NCI-H2081 (cell line): ENCODE data around the gene SNORC.
A peak's percentile ranks its signal among the peaks of the same experiment; 100 is the strongest.

Experiments used
- DNase-seq, 2 experiments: peaks; one replicate each; lab custom pipeline; 2025; lab: John Stamatoyannopoulos, UW

The SNORC gene

GRCh38 chr2:232882505-232883115 lies 12.5 kb downstream of the SNORC start:
- DNase-seq = no peak

DNA sequence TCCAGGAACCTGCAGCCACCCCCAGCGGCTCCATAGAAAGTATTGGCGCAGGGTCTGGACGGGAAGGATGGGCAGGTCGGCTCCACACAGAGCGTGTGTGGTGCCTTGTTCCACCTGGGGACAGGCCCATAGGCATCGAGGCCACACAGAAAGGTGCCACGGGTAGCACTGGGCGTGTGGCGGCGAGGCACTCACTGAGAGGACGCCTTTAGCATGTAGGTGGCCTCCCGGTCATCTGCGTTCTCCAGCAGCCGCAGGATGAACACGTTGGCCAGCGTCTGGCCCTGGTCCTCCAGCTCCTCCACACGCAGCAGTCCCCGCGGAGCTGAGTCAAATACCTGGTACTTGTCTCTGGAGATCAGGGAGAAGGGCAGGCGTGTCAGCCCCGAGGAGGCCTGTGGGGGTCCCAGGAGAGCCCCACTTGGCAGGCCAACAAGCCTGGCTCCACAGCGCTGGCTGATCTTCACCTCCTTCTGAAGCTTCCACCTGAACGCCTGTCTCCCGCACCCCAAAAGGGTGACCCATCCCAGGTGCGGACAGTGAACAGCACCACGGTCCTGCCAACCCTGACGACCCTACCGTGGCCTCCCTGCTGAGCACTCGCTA lies 13.2 kb downstream of the SNORC start:
- DNase-seq = no peak

GRCh38 chr2:232884001-232884421 lies 13.9 kb downstream of the SNORC start:
- DNase-seq = no peak

DNA sequence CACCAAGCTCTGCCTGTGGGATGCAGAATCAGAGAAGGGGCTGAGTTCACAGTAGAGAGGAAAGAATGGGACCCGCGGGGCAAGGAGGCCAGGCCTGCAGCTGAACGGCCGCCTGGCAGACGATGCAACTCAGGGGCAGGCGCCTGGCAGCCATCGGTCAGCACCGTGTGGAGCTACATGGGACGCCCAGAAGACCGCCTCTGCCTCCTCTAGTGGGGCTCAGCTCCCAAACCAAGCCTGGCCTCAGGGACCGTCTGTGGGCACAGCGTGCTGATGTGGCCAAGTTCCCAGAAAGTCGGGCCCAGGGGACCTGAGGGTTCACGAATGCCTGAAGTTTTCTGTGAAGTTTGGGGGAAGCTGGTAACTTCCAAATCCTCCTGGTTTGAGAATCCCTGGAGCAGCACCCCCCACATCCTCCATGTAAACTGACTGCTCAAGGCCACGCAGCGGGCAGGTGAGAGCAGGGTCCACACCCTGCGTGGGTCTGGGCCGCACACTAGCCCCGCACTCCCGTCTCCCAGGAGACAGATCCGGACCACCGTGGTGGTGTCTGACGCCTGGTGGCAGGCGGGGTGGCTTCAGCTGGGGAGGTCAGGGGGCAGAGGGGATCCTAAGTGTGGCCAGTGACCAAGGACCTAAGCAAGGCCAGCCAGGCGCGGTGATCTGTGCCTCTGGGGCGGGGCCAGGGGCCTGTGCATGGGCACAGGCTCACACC lies 14.6 kb downstream of the SNORC start:
- no peak for DNase-seq

GRCh38 chr2:232885264-232885961 lies 15.3 kb downstream of the SNORC start:
- no peak for DNase-seq

- DNase-seq = no peak
Observed at GRCh38 chr2:232886176-232886575, 16.1 kb downstream of the SNORC start.

- DNase-seq = no peak
Observed at GRCh38 chr2:232886632-232887031, 16.6 kb downstream of the SNORC start.

GRCh38 chr2:232887171-232887850 lies 17.2 kb downstream of the SNORC start:
- no peak for DNase-seq

DNA sequence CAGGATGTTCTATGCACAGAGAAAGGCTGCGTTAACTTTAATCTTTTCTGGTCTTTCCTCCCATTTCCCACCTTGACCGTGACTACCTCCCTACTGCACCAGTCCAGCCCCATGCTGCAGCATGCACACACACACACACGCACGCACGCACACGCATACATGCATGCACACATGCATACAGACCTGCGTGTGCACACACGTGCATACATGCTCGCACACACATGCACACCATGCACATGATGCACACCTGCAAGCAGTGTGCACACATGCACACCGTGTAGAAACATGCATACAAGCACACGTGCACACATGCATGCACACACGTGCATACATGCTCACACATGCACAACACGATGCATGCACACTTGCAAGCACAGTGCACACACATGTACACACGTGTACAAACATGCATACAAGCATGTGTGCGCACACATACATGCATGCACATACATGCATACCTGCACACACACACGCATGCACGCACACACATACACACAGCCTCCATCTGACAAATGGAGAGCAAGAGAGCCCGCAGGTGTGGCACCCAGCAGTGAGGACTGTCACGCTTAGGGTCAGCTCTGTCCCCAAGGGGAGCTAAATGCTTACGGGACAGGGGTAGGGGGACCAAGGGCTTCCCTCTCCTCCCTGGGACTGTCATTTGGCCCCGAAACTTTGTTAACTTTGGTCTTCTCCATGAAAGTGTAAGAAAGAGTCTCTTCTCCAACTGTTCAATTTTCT lies 18.2 kb downstream of the SNORC start:
- no peak for DNase-seq

- no peak for DNase-seq
Observed at GRCh38 chr2:232888839-232889529, 18.9 kb downstream of the SNORC start.

DNA sequence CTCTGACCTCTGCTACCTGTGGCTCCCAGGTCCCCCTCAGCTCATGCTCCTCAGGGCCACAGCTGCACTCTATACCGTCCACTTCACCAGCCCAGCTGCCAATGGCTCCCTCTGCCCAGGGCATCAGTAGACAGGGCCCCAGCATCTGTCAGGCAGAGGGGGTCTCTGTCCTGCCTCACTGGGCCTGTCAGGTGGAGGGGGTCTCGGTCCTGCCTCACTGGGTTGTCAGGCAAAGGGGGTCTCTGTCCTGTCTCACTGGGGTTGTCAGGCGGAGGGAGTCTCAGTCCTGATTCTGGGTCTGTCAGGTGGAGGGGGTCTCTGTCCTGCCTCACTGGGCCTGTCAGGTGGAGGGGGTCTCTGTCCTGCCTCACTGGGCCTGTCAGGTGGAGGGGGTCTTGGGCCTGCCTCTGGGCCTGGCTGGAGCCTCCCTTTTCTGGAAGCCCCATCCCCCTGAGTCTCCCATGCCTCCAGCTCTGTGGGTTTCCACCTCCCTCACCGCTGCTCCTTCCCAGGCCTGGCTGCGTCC lies 19.9 kb downstream of the SNORC start:
- DNase-seq = no peak

DNA sequence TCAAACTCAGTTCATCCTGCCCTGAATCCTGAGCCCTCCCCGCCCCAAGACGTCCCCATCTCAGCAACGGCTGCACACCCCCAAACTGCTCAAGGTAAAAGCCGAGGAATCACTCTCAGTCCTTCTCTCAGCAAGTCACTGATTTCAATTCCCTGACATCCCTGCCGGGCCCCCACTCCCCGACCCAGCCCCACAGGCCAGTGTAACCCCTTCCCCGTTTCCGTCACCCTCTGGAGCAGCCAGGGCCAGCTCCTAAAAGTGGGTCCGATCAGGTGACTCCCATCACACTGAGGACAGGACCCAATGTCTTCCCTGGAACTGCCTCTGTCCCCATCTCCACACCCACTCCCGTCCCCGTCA lies 20.5 kb downstream of the SNORC start:
- no peak for DNase-seq

DNA sequence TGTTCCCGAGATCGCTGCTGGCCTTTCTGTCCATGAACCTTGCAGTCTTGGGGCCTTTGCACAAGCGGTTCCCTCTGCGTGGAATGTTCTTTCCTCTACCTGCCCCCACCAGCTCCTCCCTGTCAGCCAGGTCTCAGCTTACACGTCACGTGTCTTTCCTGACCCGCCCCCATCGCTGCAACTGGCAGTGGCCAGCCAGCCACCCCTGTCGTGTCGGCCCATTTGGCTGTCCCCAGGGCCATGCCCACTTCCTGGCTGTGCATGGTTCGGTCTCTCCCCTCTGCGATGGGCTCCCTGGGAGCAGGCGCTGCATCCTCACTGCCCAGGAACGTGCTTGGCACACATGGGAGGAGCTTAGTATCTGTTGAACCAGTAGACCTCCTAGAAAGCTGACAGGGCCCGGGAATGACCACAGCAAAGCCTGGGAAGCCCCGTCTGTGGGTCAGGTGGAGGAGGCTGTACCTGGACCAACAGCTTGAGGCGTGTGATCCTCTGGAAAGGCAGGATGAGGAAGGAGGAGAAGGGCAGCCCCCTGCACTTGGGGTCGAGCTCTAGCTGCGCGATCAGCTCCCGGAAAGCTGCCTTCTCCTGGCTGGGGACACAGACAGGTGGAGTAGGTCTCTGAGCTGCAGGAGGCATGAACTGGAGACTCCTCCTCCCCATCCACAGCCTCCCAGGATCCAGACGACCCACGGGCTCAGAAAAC lies 21.0 kb downstream of the SNORC start:
- DNase-seq = peak; percentile 40 to 66

DNA sequence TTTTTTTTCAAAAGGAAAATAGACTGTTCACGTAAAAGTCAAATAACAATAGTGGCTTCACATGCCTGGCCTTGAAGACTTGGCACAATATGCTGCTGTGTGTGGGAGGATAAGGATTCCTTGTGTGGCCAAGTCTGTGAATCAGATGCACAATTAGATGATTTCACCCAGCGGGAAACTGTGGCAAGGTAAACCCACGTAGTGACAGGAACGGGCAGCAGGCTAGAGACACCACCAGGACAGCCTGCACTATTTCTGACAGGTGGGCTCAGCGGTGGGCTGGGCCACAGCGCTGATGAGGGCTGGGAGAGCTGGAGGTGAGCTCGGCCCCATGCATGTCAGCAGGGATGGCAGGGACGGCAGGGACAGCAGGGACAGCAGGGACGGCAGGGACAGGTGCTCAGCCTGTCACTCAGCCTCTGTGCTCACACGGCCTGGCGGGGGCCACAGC lies 21.6 kb downstream of the SNORC start:
- peak in 1 of 2 experiments; percentile 21 for DNase-seq

- no peak for DNase-seq
Observed at GRCh38 chr2:232892221-232892620, 22.2 kb downstream of the SNORC start.

GRCh38 chr2:232892843-232893242 lies 22.8 kb downstream of the SNORC start:
- no peak for DNase-seq

- no peak for DNase-seq
Observed at GRCh38 chr2:232893834-232894233, 23.8 kb downstream of the SNORC start.

DNA sequence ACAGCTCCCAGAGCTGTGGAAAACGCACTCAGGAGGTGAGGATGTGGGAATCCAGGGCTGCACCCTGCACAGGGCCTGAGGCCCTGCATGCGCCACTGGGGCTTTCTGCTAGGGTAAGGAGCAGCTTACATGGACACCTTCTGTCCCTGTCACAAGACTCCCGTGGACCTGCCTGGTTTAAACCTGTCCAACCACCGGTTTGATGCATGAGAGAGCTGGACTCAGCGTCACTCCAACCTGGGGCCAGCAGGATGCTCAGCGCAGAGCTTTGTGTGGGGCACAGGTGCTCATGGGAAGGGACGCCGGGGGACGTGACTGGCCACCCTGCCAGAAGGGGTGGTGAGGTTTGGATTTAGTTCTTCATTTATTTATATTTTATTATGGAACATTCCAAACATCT lies 24.2 kb downstream of the SNORC start:
- DNase-seq = no peak

- DNase-seq = no peak
Observed at GRCh38 chr2:232894746-232895145, 24.7 kb downstream of the SNORC start.

- DNase-seq = no peak
Observed at GRCh38 chr2:232896111-232896510, 26.0 kb downstream of the SNORC start.
